ENCODE measurements around the gene SUMO3.

- TF ChIP-seq CTCF (IDR thresholded peaks at IDR 0.05) (no peak), POLR2A (IDR thresholded peaks at IDR 0.05) (no peak)
Observed at GRCh38 chr21:44790368-44790767, 27.5 kb downstream of the SUMO3 start.
